GM12878 (cell line): ENCODE measurements around the gene CMSS1. TPM values are rescaled to one million over a fixed set of nuclear protein-coding genes. Genes with fewer than 3 reads are reported as not detected.

Experiments
- ATAC-seq: fragments of 200-7000 bp; cut with Tn5 transposase; 3 replicates; pipeline ENCODE4 v1.9.1; 2020; ENCODE audit warnings: mild to moderate bottlenecking, moderate library complexity
- BruUV-seq: library from RNA; stranded (reverse); fragments of 400-500 nt; replicated peaks from 2 replicates; lab custom pipeline; 2021; lab: Mats Ljungman, UMichigan
- CTCF ChIA-PET: fragments of 300-600 bp; sonication (Branson Sonifier 250); formaldehyde crosslinking; extraction: SDS; loops from one replicate; lab custom pipeline; 2021; ENCODE audit warnings: inconsistent platforms; lab: Yijun Ruan, JAX
- POLR2A ChIA-PET: fragments of 350-600 bp; formaldehyde crosslinking; extraction: SDS; loops from one replicate; lab custom pipeline; 2021; ENCODE audit warnings: inconsistent platforms; lab: Charles Lee
- RAD21 ChIA-PET: fragments of 300-600 bp; sonication (Branson Sonifier 250); formaldehyde crosslinking; loops from one replicate; lab custom pipeline; 2023; ENCODE audit warnings: antibody characterized with exemption; ENCODE audit not compliant: unreplicated experiment; lab: Charles Lee
- SMC1A ChIA-PET: fragments of 300-600 bp; sonication (Branson Sonifier 250); formaldehyde crosslinking; loops from one replicate; lab custom pipeline; 2023; ENCODE audit not compliant: unreplicated experiment, uncharacterized antibody; lab: Charles Lee
- DNase-seq: peaks from one replicate; pipeline ENCODE4 v3.0.0-alpha.2; 2011; ENCODE audit warnings: low read depth, low spot score
- FAIRE-seq: peaks from 3 replicates; lab custom pipeline; 2011; peaks lifted over from hg19 to GRCh38; lab: Jason Lieb, UNC
- H2AFZ ChIP-seq: 2 replicates; pipeline ENCODE4 v1.6.0; 2011; ENCODE audit warnings: low read depth, low read length, control low read depth; ENCODE audit not compliant: control insufficient read depth
- H3K27ac ChIP-seq: 2 replicates; pipeline ENCODE4 v1.5.1; 2011; ENCODE audit warnings: control low read depth; ENCODE audit not compliant: control insufficient read depth, insufficient read depth
- H3K27me3 ChIP-seq, 2 experiments: replicated peaks in 1 of 2; 2 replicates each; pipeline versions ENCODE4 v1.6.0 to v1.6.1; 2011; ENCODE audit warnings: low read length in 1 of 2; ENCODE audit not compliant: control insufficient read depth in 2 of 2, insufficient read depth in 2 of 2
- H3K36me3 ChIP-seq, 2 experiments: 2 replicates each; pipeline ENCODE4 v1.5.1; 2011; ENCODE audit warnings: low read length in 1 of 2; ENCODE audit not compliant: control insufficient read depth in 2 of 2, insufficient read depth in 2 of 2
- H3K4me1 ChIP-seq: 2 replicates; pipeline ENCODE4 v1.6.1; 2011; ENCODE audit warnings: mild to moderate bottlenecking, low read length, moderate library complexity, mixed read lengths; ENCODE audit not compliant: control insufficient read depth, insufficient read depth
- H3K4me2 ChIP-seq: 2 replicates; pipeline ENCODE4 v1.6.0; 2011; ENCODE audit warnings: control low read depth; ENCODE audit not compliant: control insufficient read depth, insufficient read depth
- H3K4me3 ChIP-seq: fragments of 200-600 bp; sonication (generic); 2 replicates; pipeline ENCODE4 v1.5.1; 2016
- H3K79me2 ChIP-seq: 2 replicates; pipeline ENCODE4 v1.6.0; 2011; ENCODE audit warnings: low read length; ENCODE audit not compliant: control insufficient read depth, insufficient read depth
- H3K9ac ChIP-seq: 2 replicates; pipeline ENCODE4 v1.8.0; 2011; ENCODE audit warnings: low read length, control low read depth, mixed read lengths; ENCODE audit not compliant: control insufficient read depth, insufficient read depth
- H3K9me3 ChIP-seq: replicated peaks from 3 replicates; pipeline ENCODE4 v1.5.1; 2011; ENCODE audit warnings: mild to moderate bottlenecking, low read length; ENCODE audit not compliant: control insufficient read depth, insufficient read depth
- H4K20me1 ChIP-seq: 2 replicates; pipeline ENCODE4 v1.6.0; 2011; ENCODE audit not compliant: control insufficient read depth, insufficient read depth
- BCL3 ChIP-seq: IDR thresholded peaks from 2 replicates; pipeline ENCODE4 v1.6.1; 2011; ENCODE audit warnings: borderline replicate concordance, low read depth, mild to moderate bottlenecking, moderate library complexity, low read length; ENCODE audit not compliant: insufficient read depth, poor library complexity, severe bottlenecking
- CEBPB ChIP-seq, 2 experiments: fragments of 150-350 bp in 1 of 2; IDR thresholded peaks; 2 replicates each; pipeline ENCODE4 v1.6.1; 2012 to 2014; ENCODE audit warnings: low read depth in 2 of 2, low read length in 2 of 2, borderline replicate concordance in 1 of 2, inconsistent platforms in 1 of 2
- CREB1 ChIP-seq: IDR thresholded peaks from 2 replicates; pipeline ENCODE4 v1.6.1; 2012; ENCODE audit warnings: low read depth, mild to moderate bottlenecking, inconsistent platforms
- CREM ChIP-seq: IDR thresholded peaks from 2 replicates; pipeline ENCODE4 v1.6.1; 2014; ENCODE audit warnings: antibody characterized with exemption, low read depth
- LARP7 ChIP-seq: fragments of 450-650 bp; IDR thresholded peaks from 2 replicates; pipeline ENCODE4 v1.6.1; 2017; ENCODE audit warnings: mild to moderate bottlenecking
- MEF2B ChIP-seq: fragments of 450-650 bp; IDR thresholded peaks from 2 replicates; pipeline ENCODE4 v1.6.1; 2018; ENCODE audit warnings: mild to moderate bottlenecking, moderate library complexity; ENCODE audit not compliant: partially characterized antibody, poor library complexity, severe bottlenecking
- MTA3 ChIP-seq: IDR thresholded peaks from 2 replicates; pipeline ENCODE4 v1.6.1; 2012; ENCODE audit warnings: low read length, inconsistent platforms, borderline replicate concordance
- MYB ChIP-seq: fragments of 150-350 bp; IDR thresholded peaks from 2 replicates; pipeline ENCODE4 v1.6.1; 2014; ENCODE audit warnings: mild to moderate bottlenecking, low read depth, low read length, borderline replicate concordance
- RUNX3 ChIP-seq: IDR thresholded peaks from 2 replicates; pipeline ENCODE4 v1.6.1; 2012; ENCODE audit warnings: low read length, inconsistent platforms
- SP1 ChIP-seq: IDR thresholded peaks from one replicate; pipeline ENCODE4 v1.6.1; 2011; ENCODE audit warnings: low read depth, low read length
- TCF12 ChIP-seq: IDR thresholded peaks from 2 replicates; pipeline ENCODE4 v1.6.1; 2011; ENCODE audit warnings: low read depth, mild to moderate bottlenecking, low read length
- ZNF24 ChIP-seq: fragments of 450-650 bp; IDR thresholded peaks from 2 replicates; pipeline ENCODE4 v1.6.1; 2017; ENCODE audit warnings: antibody characterized with exemption, mild to moderate bottlenecking
- ZZZ3 ChIP-seq: IDR thresholded peaks from 2 replicates; pipeline ENCODE4 v1.6.1; 2011; ENCODE audit warnings: low read depth; ENCODE audit not compliant: control insufficient read depth, insufficient read length
- WGBS: methylation state at CpG from one replicate; pipeline ENCODE4 v1.1.6; 2016; ENCODE audit warnings: low lambda C conversion rate; ENCODE audit not compliant: insufficient replicate concordance, insufficient coverage; ENCODE audit errors: missing lambda C conversion rate; 5-methylcytosine and 5-hydroxymethylcytosine counted together
- in situ Hi-C: fragments of 300-500 bp; cut with MboI; formaldehyde crosslinking; loops from 9 replicates; pipeline ENCODE4 v1.14.3; 2018; ENCODE audit warnings: mixed read lengths
- intact Hi-C: fragments of 100-400 bp; cut with micrococcal nuclease; formaldehyde crosslinking; loops from one replicate; pipeline ENCODE4 v1.14.2; 2022; ENCODE audit not compliant: unreplicated experiment
- polyA plus RNA-seq, 11 experiments: library from polyadenylated mRNA; depleted of rRNA in 4 of 11; unstranded in 6 of 11; stranded (reverse) in 5 of 11; fragments of >200 nt; fragmentation: Nextera tagmentation in 4 of 11; fragmentation: Illumina TruSeq in 1 of 11; extraction: Ambion mirVana in 4 of 11; extraction: Trizol in 1 of 11; gene quantifications; 1 replicate in 1 of 11; 2 replicates in 10 of 11; pipeline versions ENCODE4 v1.2.1 to v1.2.3, GENCODE V29; 2011 to 2016; ENCODE audit warnings: inconsistent platforms in 2 of 11, missing spikeins in 2 of 11, low read depth in 1 of 11
- total RNA-seq, 4 experiments: library from RNA; depleted of rRNA in 3 of 4; stranded (reverse); fragments of >200 nt in 3 of 4; fragmentation: Illumina TruSeq in 1 of 4; extraction: Trizol in 1 of 4; gene quantifications; 2 replicates each; pipeline versions ENCODE4 v1.2.1 to v1.2.3, GENCODE V29; 2013 to 2021
- TF ChIP-seq, protein P1 (sequence below): fragments of 150-350 bp; IDR thresholded peaks from 2 replicates; pipeline ENCODE4 v1.6.1; 2014; ENCODE audit warnings: mild to moderate bottlenecking, low read depth, low read length

The CMSS1 gene
- total and polyA plus RNA-seq, 10 of the 15 experiments (the other 5 are each of a cell fraction or from before 2014, with no cell fraction given), result 31.0 to 118 (median 70.1) TPM

- Histone ChIP-seq H3K4me1 (no peaks in the 10 kb centered on the region), H3K27me3 (no peaks in the 10 kb centered on the region), H3K9me3 (no peaks in the 10 kb centered on the region), H4K20me1 (no peaks in the 10 kb centered on the region)
- DNase-seq, result no peak
- ChIA-PET RAD21 (interaction anchor here (1.5 kb wide), 1 partner anchor 29 kb away, joined by 4 read pairs; no protein-coding TSS in a partner anchor), SMC1A (interaction anchor here (1.2 to 2.0 kb wide), 3 partner anchors 10 to 24 kb away, joined by 4 to 7 read pairs (median 4); no protein-coding TSS in a partner anchor)
- in situ Hi-C loops, result no loop called here
- TF ChIP-seq ZZZ3, result no peak
- TF ChIP-seq MYB, result no peak
- TF ChIP-seq TCF12, result no peak
- no peak for TF ChIP-seq BCL3
- TF ChIP-seq MEF2B, result no peak
- no peak for TF ChIP-seq CEBPB (IDR thresholded peaks at IDR 0.05; ENCODE audit: borderline replicate concordance in 1 of 2, low read depth in 2 of 2, low read length in 2 of 2)
- TF ChIP-seq ZNF24, result no peak
- no peak for TF ChIP-seq LARP7
- no peak for TF ChIP-seq SP1
- TF ChIP-seq RUNX3, result no peak
- no peak for TF ChIP-seq MTA3
- no peak for TF ChIP-seq CREB1
- TF ChIP-seq, protein P1, sequence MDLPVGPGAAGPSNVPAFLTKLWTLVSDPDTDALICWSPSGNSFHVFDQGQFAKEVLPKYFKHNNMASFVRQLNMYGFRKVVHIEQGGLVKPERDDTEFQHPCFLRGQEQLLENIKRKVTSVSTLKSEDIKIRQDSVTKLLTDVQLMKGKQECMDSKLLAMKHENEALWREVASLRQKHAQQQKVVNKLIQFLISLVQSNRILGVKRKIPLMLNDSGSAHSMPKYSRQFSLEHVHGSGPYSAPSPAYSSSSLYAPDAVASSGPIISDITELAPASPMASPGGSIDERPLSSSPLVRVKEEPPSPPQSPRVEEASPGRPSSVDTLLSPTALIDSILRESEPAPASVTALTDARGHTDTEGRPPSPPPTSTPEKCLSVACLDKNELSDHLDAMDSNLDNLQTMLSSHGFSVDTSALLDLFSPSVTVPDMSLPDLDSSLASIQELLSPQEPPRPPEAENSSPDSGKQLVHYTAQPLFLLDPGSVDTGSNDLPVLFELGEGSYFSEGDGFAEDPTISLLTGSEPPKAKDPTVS, result no peak
- no peak for TF ChIP-seq CREM
- TF ChIP-seq, all 136 proteins: peak for 0
- no peak overlapping the region for H3K9ac ChIP-seq
- H3K79me2 ChIP-seq, result no peaks in the 10 kb centered on the region
- intact Hi-C loops, result no loop called here
- 94% methylated on average over 6 of the region's 6 CpGs for WGBS
- H3K4me2 ChIP-seq, result no peak overlapping the region
- no peak overlapping the region for H2AFZ ChIP-seq
- no peak for ATAC-seq
- no peak for FAIRE-seq
- no peak overlapping the region for H3K4me3 ChIP-seq
- no TSS peak for BruUV-seq
- H3K27ac ChIP-seq, result no peak overlapping the region
- no peaks in the 10 kb centered on the region for H3K36me3 ChIP-seq
- ChIA-PET POLR2A (no interaction called here), CTCF (interaction anchor here (0.5 to 1.5 kb wide), 3 partner anchors 9 to 105 kb away, joined by 3 to 4 read pairs (median 3); no protein-coding TSS in a partner anchor)
Measured at GRCh38 chr3:100097919-100098783, 280.5 kb downstream of the CMSS1 start.
